Measurements from ENCODE around the gene YIF1A.
"Not testable (repeated sequence)": the region's sequence is repeated elsewhere in the genome, so short reads cannot be mapped to it uniquely, and the experiment has no call there.

YIF1A gene

DNA sequence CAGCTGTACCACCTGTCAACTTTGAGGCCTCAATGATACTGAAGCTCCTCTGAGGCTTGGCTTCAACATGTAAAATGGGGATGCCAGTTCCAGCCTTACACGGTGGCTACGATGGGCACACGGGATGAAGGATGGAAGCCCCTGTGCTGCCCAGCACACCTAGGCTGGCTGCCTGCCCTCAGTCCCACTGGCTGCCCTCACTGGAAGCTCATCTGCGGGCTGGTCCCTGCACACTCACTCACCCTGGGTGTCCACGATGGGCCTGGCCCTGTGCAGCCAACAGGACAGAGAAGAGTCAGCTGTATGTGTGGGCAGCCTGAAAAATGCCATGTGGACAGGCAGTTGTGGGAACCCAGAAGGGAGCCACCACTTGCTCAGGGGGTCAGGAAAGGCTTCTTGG is 2.2 kb downstream of the YIF1A start:
- DNase-seq (ENCODE audit: low spot score): no peak

DNA sequence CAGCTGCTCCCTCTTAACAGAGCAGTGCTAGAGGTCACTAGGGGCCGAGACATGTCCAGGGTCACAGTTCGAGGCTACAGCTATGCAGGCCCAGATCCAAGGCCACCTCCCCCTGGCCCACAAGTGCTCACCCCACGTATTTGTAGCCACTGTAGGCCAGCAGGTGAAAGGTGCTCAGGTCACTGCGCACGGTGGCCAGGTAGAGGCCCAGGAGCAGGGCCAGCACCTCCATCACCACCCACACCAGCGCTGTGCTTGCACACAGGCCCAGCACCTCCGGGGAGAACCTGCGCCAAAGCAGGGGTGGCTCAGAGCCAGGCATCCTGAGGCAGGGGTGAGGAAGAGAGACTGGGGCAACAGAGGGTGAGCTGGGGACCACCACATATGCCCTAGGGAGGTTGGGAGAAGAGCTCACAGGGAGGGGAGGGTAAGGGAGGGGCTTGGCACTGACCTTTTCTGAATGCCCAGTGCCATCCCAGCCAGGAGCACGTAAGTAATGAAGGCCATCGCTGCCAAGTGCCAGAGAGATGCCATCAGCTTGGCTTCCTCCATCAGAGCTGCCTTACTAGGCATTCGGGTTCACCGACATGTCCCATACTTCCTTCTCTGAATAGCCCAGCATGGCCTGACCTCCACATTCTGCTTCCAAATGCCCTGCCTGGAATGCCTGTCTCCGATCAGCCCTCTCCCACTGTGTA is 3.5 kb downstream of the YIF1A start:
- no peak for DNase-seq (ENCODE audit: low spot score)

GRCh38 chr11:66284526-66285078 is 4.3 kb downstream of the YIF1A start:
- DNase-seq (ENCODE audit: low spot score): no peak

DNA sequence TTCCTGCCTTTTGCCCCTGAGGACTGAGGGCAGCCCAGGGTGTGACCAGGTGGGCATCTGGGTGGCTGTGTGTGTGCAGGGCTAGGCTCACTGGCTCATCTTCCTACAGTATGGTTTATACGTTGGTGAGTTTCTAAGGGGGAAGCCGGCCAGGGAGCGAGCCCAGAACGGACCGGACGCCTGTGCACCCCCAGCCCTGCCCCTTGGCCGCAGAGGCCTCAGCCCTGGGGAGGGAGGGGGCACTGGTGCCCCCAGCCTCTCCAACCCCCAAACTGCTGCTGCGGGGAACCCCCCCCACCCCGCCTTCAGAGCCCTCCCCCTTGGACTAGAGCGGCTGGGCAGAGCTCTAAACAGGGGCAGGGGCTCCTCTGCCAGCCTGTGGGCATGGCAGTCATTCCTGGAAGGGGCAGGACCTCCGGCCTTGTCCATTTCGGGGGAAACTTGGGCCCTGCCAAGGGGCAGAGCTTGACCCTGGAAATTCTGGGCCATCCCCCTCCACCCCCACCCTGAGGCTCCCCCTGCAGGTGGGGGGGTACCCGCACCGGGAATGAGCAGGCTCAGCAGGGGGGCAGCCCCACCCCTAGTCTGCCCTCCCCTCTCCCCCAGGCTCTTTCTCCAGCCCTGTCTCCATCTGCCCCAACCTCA is 5.4 kb downstream of the YIF1A start:
- DNase-seq (ENCODE audit: low spot score): no peak

- DNase-seq (ENCODE audit: low spot score): peak; percentile 98
These were observed 6.2 kb downstream of the YIF1A start for GRCh38 chr11:66282468-66283455.

DNA sequence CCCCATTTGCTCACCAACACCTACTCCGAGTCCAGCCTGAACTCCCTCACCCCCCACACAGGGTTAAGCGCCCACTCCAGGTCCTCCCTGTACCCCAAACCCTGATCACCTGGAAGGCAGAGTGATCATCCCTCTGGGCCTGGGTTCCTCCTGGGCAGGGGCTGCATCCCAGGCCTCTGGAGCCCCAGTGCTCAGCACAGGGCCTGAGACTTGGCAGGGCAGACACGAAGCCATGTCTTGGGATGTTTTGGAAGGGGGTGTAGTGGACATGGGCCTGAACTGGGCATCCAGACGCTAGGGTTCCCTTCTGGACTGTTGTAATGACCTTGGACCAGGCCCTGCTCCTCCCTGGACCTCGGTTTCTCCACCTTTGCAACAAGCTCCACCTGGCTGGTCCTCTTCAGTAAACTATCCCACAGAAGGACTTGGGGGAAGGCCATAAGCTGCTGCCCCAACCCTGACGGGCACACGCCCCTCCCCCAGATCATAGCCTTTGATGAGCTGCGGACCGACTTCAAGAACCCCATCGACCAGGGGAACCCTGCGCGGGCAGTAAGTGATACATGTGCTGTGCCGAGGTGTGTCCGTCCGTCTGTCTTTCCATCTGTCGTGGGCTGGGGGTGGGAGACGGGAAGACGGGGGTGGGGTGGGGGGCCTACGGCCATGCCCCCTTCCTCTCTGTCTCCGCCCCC is 7.0 kb downstream of the YIF1A start:
- DNase-seq (ENCODE audit: low spot score): no peak

DNA sequence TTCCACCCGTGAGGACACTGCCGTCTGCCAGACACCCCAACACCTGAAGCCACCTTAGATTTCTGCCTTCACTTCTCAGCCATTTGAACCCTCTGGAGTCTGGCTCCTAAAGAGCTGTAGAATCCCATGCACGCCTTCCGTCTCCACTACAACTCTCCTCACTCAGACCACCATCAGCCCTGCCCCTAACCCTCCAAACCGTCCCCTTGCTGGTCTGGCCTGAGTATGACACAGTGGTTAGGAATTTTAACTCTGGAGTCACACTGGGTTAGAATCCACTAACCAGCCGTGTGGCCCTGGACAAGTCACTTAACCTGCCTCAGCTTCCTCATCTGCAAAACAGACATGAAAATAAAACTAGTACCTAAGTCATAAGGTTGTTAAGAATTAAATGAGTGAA is 7.9 kb downstream of the YIF1A start:
- no peak for DNase-seq (ENCODE audit: low spot score)

- DNase-seq (ENCODE audit: low spot score): no peak
These were observed 8.5 kb downstream of the YIF1A start for GRCh38 chr11:66280428-66280827.

DNA sequence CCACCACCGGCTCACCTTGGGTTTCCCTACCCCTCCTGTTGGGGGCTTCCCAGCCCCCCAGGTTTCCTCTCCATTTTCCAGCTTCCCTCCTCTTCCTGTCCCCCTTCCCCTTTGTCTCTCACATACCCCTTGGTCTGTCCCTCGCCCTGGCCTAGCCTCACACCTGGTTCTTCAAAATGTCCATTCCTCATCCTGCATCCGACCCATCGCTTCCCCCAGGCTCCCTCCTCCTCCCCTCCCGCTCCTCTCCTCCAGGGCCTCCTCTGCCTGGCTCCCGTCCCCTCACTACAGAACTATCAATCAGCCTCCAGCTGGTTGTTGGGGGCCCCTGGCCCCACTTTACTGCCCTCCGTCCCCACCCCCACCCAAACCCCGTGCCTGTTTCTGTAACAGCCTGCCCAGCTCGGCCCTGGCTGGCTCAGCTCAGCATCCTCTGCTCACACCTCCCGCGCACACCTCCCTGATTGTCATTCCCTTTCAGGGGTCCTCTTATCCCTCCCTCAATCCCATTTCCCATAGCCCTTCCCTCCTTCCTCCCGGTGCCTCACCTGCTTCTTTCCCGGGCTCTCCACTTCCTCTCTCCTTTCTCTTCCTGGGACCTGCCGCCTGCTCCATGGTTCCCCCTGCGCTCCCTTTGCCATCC is 9.7 kb downstream of the YIF1A start:
- no peak for DNase-seq (ENCODE audit: low spot score)

DNA sequence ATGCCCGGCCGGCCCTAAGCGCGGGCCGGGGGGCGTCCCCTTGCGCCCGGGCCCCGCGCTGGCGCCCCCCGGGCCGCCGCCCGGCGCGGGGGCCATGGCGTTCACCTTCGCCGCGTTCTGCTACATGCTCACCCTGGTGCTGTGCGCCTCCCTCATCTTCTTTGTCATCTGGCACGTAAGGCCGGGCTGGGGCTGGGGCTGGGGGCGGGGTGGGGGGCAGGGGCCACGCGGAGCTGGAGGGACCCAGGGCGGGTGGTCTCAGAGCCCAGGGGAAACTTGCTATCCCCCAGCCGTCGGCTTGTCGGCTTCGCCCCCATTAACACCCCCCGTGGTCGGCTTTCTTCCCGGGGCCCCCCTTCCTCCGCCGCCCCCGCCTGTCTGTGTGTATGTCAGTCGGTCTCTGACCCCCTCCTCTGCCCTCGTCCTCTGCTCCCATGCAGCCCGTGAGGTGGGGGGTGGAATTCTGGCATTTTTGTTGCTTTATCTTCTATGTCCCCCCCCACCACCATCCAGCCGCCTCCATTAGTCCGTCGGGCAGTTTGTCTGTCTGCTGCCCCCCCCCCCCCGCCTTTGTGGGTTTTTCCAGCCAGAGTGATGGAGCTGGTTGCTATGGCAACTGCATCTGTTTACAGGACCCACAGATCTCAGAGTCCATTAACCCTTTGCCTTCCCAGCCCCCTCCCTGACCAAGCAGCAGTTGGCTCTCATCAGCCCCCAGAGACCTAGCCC is 10.4 kb downstream of the YIF1A start:
- no peak for DNase-seq (ENCODE audit: low spot score)

DNA sequence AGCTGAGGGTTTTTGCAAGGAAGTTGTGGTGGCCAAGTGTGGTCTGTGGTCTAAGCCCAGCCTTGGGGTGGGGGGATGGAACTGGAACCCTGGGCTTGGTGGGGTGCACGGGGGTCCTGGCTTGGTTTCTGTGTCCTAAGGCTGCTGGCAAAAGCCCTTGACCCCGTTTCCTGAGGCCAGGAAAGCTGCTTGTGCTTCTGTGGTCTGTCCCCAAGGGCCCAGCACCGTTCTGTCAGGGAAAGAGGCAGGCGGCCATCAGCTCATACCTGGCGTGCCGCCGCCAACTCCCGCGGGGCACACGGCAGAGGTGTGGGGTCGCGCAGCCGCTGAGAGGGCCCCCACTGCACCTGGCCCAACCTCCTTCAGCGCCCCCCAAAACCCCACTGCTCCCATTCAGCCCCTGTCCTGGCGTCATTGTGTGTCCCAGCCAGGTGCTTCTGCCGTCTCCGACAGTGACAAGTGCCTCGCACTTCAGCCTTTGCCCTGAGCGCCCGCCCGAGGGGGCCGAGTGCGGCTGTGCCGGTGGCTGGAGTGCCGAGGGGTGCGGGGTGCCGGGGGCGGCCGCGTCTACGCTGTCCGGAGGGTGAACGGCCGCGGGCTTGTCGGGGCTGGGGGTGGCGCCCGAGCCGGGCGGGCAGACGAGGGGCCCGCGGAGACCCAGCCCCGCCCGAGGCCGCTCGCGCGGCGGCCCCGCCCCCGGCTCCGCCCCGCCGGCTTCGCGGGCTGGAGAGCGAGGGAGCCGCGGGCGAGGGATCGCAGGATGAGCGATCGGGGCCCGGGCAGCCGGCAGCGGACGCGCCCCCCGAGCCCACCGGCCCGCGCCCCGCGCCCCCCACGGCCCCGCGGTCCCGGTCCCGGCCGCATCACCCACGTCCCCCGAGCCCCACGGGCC is 11.2 kb downstream of the YIF1A start, which contains the start of gene CNIH2:
CNIH2 (plus strand) TSS at position 705 of the 892 bp plus-strand sequence. CDS start 282 bp downstream, outside the sequence.
- DNase-seq (ENCODE audit: low spot score): no peak

DNA sequence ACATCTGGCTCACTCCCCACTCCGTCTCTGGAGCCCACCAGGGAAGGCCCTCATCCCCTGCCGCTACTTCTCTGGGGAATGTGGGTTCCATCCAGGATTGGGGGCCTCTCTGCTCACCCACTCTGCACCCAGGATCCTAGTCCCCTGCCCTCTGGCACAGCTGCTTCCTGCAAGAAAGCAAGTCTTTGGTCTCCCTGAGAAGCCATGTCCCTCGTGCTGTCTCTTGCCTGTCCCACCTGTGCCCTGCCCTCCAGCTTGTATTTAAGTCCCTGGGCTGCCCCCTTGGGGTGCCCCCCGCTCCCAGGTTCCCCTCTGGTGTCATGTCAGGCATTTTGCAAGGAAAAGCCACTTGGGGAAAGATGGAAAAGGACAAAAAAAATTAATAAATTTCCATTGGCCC is 11.9 kb downstream of the YIF1A start:
- not testable (repeated sequence) for DNase-seq (ENCODE audit: low spot score)

GRCh38 chr11:66276619-66277018 is 12.3 kb downstream of the YIF1A start:
- DNase-seq (ENCODE audit: low spot score): not testable (repeated sequence)

DNA sequence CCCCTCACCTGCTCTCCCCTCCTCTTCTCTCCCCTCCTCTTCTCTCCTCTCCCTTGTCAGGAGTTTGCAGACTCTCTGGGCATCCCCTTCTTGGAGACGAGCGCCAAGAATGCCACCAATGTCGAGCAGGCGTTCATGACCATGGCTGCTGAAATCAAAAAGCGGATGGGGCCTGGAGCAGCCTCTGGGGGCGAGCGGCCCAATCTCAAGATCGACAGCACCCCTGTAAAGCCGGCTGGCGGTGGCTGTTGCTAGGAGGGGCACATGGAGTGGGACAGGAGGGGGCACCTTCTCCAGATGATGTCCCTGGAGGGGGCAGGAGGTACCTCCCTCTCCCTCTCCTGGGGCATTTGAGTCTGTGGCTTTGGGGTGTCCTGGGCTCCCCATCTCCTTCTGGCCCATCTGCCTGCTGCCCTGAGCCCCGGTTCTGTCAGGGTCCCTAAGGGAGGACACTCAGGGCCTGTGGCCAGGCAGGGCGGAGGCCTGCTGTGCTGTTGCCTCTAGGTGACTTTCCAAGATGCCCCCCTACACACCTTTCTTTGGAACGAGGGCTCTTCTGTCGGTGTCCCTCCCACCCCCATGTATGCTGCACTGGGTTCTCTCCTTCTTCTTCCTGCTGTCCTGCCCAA is 12.8 kb downstream of the YIF1A start:
- no peak for DNase-seq (ENCODE audit: low spot score)

GRCh38 chr11:66275396-66275795 is 13.5 kb downstream of the YIF1A start:
- no peak for DNase-seq (ENCODE audit: low spot score)

DNA sequence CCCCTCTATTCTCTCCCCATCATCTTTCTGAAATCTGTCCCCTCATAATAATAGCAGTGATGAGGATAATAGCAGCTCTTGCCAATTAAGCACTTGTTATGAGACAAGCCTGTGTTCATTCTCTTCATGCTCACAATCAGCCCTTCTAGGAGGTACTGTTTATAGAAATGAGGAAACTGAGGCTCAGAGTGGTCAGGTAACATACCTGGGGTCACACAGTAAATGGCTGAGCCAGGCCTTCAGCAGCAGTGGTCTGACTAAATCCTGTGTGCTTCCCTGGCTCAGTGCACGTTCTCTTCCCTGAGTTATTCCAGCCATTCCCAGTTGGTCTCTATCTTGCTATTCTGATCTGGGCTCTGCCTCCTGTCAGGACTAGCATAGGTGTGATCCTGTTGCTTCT is 14.7 kb downstream of the YIF1A start:
- no peak for DNase-seq (ENCODE audit: low spot score)

GRCh38 chr11:66272596-66272995 is 16.3 kb downstream of the YIF1A start:
- no peak for DNase-seq (ENCODE audit: low spot score)

- no peak for DNase-seq (ENCODE audit: low spot score)
These were observed 17.1 kb downstream of the YIF1A start for GRCh38 chr11:66271816-66272215.
